ENCODE data around the gene CABP5. TPM values are rescaled to one million over a fixed set of nuclear protein-coding genes. Genes with fewer than 3 reads are reported as not detected.

Gene CABP5
- total and polyA plus RNA-seq, 10 donors: 0.10 to 1.3 (median 0.39) TPM; not detected in 3

GRCh38 chr19:48004236-48004635 is 39.6 kb downstream of the CABP5 start:
- H3K4me1 ChIP-seq: no peaks in the 10 kb centered on the region
- no peak overlapping the region for H3K4me3 ChIP-seq
- peaks cover 0 to 24% (median 0%) of the 10 kb centered on the region in 7 donors for H3K27me3 ChIP-seq (replicated peaks in 1 of 7)
- intact Hi-C loops (cut with DNase I; ENCODE audit: low total_unique reads): no loop called here
- WGBS, 5 donors: 69 to 79% (median 72%) methylated on average over 5 to 6 of the region's 6 CpGs
- TF ChIP-seq CTCF (IDR thresholded peaks at IDR 0.05 in 8 of 11, conservative IDR thresholded peaks at IDR 0.05 in 3 of 11) (no peak), POLR2A (IDR thresholded peaks at IDR 0.05) (no peak), POLR2AphosphoS5 (IDR thresholded peaks at IDR 0.05) (no peak)
- H3K9me3 ChIP-seq: peaks cover 0 to 18% (median under 1%) of the 10 kb centered on the region in 8 donors
- no peak for DNase-seq
- H3K27ac ChIP-seq: no peak overlapping the region
- no peaks in the 10 kb centered on the region for H3K36me3 ChIP-seq

GRCh38 chr19:48000846-48001245 is 43.0 kb downstream of the CABP5 start:
- TF ChIP-seq CTCF (IDR thresholded peaks at IDR 0.05 in 8 of 11, conservative IDR thresholded peaks at IDR 0.05 in 3 of 11): no peak
- no peak for TF ChIP-seq POLR2A (IDR thresholded peaks at IDR 0.05)
- TF ChIP-seq POLR2AphosphoS5 (IDR thresholded peaks at IDR 0.05): no peak
- Histone ChIP-seq H3K4me1 (no peaks in the 10 kb centered on the region), H3K9me3 (peaks cover 0 to 7% (median 0%) of the 10 kb centered on the region in 8 donors), H3K36me3 (no peaks in the 10 kb centered on the region), H3K27ac (no peak overlapping the region), H3K27me3 (replicated peaks in 1 of 7) (peaks cover 0 to 30% (median 0%) of the 10 kb centered on the region in 7 donors), H3K4me3 (no peak overlapping the region)
- no peak for DNase-seq
- WGBS, 5 donors: 74 to 88% (median 83%) methylated on average over 6 of the region's 6 CpGs
- intact Hi-C loops (cut with DNase I; ENCODE audit: low total_unique reads): no loop called here

- Histone ChIP-seq H3K36me3 (no peaks in the 10 kb centered on the region), H3K9me3 (peaks cover 0 to 7% (median 0%) of the 10 kb centered on the region in 8 donors), H3K4me1 (no peaks in the 10 kb centered on the region), H3K27me3 (replicated peaks in 1 of 7) (peaks cover 0 to 19% (median 0%) of the 10 kb centered on the region in 7 donors), H3K4me3 (no peak overlapping the region), H3K27ac (no peak overlapping the region)
- intact Hi-C loops (cut with DNase I; ENCODE audit: low total_unique reads): no loop called here
- 83 to 93% (median 85%) methylated on average over 6 of the region's 6 CpGs for WGBS, 5 donors
- no peak for DNase-seq
- TF ChIP-seq CTCF (IDR thresholded peaks at IDR 0.05 in 8 of 11, conservative IDR thresholded peaks at IDR 0.05 in 3 of 11) (no peak), POLR2AphosphoS5 (IDR thresholded peaks at IDR 0.05) (no peak), POLR2A (IDR thresholded peaks at IDR 0.05) (no peak)
Measured at GRCh38 chr19:47998800-47999199, 45.1 kb downstream of the CABP5 start.

GRCh38 chr19:47996230-47996727 is 47.6 kb downstream of the CABP5 start:
- TF ChIP-seq CTCF (IDR thresholded peaks at IDR 0.05 in 8 of 11, conservative IDR thresholded peaks at IDR 0.05 in 3 of 11): no peak
- TF ChIP-seq POLR2A (IDR thresholded peaks at IDR 0.05): no peak
- TF ChIP-seq POLR2AphosphoS5 (IDR thresholded peaks at IDR 0.05): no peak
- DNase-seq: no peak
- intact Hi-C loops (cut with DNase I; ENCODE audit: low total_unique reads): no loop called here
- no peaks in the 10 kb centered on the region for H3K4me1 ChIP-seq
- no peak overlapping the region for H3K4me3 ChIP-seq
- H3K27me3 ChIP-seq (replicated peaks in 1 of 7): peaks cover 0 to 35% (median 0%) of the 10 kb centered on the region in 7 donors
- no peaks in the 10 kb centered on the region for H3K36me3 ChIP-seq
- no peak overlapping the region for H3K27ac ChIP-seq
- H3K9me3 ChIP-seq: peaks cover 0 to 7% (median 0%) of the 10 kb centered on the region in 8 donors
- 62 to 78% (median 68%) methylated on average over 1 of the region's 1 CpG for WGBS, 5 donors
